ENCODE data around the gene HDAC10.

The HDAC10 gene

DNA sequence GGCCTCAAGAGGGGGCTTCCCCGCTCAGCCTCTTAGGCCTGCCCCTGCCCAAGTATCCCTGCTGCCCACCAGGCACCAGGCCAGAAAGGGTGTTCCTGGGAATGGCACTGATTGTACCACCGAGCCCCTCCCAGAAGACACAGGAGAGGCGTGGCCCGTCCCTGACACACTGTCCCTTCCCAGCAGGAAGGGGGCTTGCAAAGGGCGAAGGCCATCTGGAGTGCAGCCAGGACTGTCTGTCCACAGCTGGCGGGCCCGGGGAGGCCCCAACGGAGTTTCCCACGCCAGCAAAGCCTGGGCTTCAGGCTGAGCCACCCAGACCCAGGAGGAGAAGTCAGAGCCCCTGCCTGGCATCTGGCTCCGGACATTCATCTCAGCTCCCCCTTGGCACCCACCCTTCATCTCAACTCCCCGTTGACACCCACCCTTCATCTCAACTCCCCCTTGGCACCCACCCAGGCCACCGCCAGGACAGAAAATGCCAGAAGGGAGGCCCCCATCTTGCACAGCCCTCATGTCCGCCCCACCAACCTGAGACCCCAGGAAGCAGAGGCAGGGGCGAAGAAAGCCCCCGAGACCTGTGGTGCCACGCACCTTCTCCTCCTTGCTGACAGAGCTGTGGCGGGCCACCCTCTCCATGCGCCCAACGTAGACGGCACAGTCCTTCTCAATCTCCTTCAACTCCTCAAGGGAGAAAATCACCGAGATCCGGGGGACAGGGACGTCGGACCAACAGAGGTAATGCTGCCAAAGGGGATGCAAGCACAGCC, 25.7 kb downstream of the HDAC10 start:
- in situ Hi-C loops (cut with HindIII; ENCODE audit: low sequenced_read_pairs): no loop called here
- DNase-seq (ENCODE audit: low read depth): no peak
- no peak overlapping the region for H3K4me3 ChIP-seq (ENCODE audit: low read depth, low read length)
- TF ChIP-seq, protein P1, sequence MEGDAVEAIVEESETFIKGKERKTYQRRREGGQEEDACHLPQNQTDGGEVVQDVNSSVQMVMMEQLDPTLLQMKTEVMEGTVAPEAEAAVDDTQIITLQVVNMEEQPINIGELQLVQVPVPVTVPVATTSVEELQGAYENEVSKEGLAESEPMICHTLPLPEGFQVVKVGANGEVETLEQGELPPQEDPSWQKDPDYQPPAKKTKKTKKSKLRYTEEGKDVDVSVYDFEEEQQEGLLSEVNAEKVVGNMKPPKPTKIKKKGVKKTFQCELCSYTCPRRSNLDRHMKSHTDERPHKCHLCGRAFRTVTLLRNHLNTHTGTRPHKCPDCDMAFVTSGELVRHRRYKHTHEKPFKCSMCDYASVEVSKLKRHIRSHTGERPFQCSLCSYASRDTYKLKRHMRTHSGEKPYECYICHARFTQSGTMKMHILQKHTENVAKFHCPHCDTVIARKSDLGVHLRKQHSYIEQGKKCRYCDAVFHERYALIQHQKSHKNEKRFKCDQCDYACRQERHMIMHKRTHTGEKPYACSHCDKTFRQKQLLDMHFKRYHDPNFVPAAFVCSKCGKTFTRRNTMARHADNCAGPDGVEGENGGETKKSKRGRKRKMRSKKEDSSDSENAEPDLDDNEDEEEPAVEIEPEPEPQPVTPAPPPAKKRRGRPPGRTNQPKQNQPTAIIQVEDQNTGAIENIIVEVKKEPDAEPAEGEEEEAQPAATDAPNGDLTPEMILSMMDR (IDR thresholded peaks at IDR 0.05; ENCODE audit: low read depth, low read length, missing control alignments): no peak

DNA sequence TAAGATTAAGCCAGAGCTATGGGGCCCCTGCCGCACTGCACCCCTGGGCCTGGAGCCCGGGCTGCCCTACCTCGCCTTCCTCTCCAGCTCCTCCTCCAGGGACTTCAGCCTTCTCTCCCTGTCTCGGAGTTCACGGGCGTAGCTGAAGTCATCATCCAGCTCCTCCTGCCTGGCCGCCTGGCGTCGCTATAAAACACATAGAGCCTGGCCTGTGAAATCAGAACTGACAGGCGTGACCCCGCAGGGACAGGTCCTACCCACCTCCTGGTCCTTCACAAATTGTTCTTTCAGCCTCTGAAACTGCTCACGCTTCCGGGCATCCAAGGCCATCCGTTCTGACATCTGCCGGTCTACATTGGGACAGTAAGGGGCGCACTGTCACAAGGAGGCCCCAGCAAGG, 27.0 kb downstream of the HDAC10 start:
- TF ChIP-seq, protein P1 (IDR thresholded peaks at IDR 0.05; ENCODE audit: low read depth, low read length, missing control alignments): no peak
- DNase-seq (ENCODE audit: low read depth): no peak
- in situ Hi-C loops (cut with HindIII; ENCODE audit: low sequenced_read_pairs): no loop called here
- no peak overlapping the region for H3K4me3 ChIP-seq (ENCODE audit: low read depth, low read length)

DNA sequence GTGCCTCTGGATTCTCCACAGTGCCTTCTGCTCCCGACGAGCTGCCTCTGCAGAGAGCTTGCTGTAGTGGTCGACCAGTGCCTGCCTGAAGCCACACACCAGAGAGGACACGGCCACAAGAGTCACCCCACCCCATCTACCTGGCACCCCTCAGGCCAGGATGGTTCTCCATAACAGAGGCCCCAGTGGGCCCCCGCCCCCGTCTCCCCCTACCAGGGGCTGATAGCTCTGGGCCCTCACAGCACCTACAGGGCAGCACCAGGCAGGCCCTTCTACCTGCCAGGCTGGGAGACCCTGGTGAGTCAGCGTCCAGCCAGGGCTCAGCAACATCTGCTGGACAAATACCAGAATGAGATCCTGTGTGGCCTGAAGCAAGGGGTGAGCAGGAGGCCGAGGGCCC, 28.6 kb downstream of the HDAC10 start:
- no peak for DNase-seq (ENCODE audit: low read depth)
- in situ Hi-C loops (cut with HindIII; ENCODE audit: low sequenced_read_pairs): no loop called here
- H3K4me3 ChIP-seq (ENCODE audit: low read depth, low read length): no peak overlapping the region
- TF ChIP-seq, protein P1 (IDR thresholded peaks at IDR 0.05; ENCODE audit: low read depth, low read length, missing control alignments): no peak

DNA sequence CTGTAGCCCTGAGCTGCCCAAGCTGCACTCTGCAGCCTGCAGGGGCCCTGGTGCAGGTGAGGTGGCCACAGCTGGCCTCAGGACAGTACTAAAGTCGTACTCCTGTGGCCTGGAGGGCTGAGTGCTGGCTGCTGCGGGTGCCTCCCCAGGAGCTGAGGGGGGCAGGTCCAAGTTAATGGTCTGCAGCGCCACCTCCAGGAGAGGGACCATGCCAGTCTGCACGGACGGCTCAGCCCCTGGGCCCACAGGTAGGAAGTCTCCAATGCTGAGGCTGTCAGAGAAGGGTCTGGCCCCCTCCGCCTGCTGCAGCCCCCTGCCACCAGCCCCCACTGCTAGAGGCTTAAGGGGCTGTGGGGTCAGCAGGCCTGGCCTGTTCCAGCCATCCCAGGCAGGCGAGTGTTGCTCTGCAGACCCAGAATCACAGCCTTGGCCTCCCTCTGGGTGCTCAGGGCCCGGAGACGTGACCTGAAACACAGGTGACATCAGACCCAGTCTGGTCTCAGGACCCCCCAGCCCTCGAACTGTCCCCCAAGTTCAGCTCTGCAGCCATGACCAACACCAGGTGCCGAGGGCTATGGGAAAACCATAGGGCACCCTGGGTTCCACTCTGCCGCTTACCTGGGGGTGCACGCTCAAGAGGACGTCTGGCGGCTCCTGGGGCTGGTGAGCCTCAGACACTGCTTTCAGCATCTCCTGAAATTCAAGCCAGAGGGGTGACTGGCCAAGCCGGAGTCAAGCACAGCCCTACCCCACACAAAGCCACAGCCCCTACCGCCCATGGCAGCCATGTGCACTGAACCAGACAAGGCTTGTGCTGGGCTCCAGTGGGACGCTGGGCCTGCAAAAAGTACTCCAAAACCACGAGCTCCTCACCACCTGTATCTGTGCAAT, 29.4 kb downstream of the HDAC10 start:
- DNase-seq (ENCODE audit: low read depth): no peak

DNA sequence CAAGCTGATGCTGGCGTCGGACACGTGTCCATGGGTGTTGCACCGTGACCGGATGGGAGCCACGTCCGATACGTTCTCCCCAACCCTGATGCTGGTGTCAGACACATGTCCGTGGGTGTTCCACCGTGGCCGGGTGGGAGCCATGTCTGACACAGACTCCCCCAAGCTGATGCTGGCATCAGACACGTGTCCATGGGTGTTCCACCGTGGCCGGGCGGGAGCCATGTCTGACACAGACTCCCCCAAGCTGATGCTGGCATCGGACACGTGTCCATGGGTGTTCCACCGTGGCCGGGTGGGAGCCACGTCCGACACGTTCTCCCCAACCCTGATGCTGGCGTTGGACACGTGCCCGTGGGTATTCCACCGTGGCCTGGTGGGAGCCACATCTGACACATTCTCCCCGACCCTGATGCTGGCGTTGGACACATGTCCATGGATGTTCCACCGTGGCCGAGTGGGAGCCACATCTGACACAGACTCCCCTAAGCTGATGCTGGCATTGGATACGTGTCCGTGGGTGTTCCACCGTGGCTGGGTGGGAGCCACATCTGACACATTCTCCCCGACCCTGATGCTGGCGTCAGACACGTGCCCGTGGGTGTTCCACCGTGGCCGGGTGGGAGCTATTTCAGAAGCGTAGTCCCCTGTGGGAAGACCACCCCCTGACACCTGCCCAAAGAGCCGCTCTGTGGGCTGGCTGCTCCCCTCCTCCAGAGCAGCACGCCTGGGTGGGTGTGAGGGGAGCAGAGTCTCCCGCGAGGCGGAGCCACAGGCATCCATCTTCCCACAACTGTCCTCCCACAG, 30.3 kb downstream of the HDAC10 start:
- no peak for DNase-seq (ENCODE audit: low read depth)
- TF ChIP-seq, protein P1 (IDR thresholded peaks at IDR 0.05; ENCODE audit: low read depth, low read length, missing control alignments): no peak
- in situ Hi-C loops (cut with HindIII; ENCODE audit: low sequenced_read_pairs): no loop called here
- H3K4me3 ChIP-seq (ENCODE audit: low read depth, low read length): no peak overlapping the region

More for the DNA sequence above, 29.4 kb downstream of the HDAC10 start:
- no peak overlapping the region for H3K4me3 ChIP-seq (ENCODE audit: low read depth, low read length)
- in situ Hi-C loops (cut with HindIII; ENCODE audit: low sequenced_read_pairs): no loop called here
- TF ChIP-seq, protein P1 (IDR thresholded peaks at IDR 0.05; ENCODE audit: low read depth, low read length, missing control alignments): no peak
